Colonic mucosa (tissue), 4 donors: ENCODE measurements around the gene SLC29A2. TPM values are rescaled to one million over a fixed set of nuclear protein-coding genes. Genes with fewer than 3 reads are reported as not detected.

Source experiments
- DNase-seq: peaks from one replicate; pipeline ENCODE4 v3.0.0-alpha.2; 2020
- H3K27ac ChIP-seq: fragments of 200-600 bp; one replicate; pipeline ENCODE4 v1.8.0; 2021
- H3K27me3 ChIP-seq: fragments of 200-600 bp; one replicate; pipeline ENCODE4 v1.8.0; 2021
- H3K36me3 ChIP-seq: fragments of 200-600 bp; one replicate; pipeline ENCODE4 v1.8.0; 2021
- H3K4me1 ChIP-seq: fragments of 200-600 bp; one replicate; pipeline ENCODE4 v1.8.0; 2021; ENCODE audit warnings: mild to moderate bottlenecking
- H3K4me3 ChIP-seq: fragments of 200-600 bp; one replicate; pipeline ENCODE4 v1.8.0; 2021
- H3K9ac ChIP-seq, 2 donors: one replicate each; pipeline ENCODE4 v1.7.0; 2013; ENCODE audit warnings: control low read depth in 2 of 2, low read depth in 2 of 2, low read length in 2 of 2
- H3K9me3 ChIP-seq: fragments of 200-600 bp; one replicate; pipeline ENCODE4 v1.8.0; 2021
- intact Hi-C: fragments of 100-400 bp; cut with DNase I; formaldehyde crosslinking; loops from one replicate; pipeline ENCODE4 v1.14.1; 2022
- total RNA-seq, 2 donors: library from RNA; stranded (reverse); fragmentation: NEBNext Ultra II Directional in 1 of 2; extraction: Animal tissue kit (Norgen Biotek cat#: 25700) in 1 of 2; gene quantifications; one replicate each; pipeline ENCODE4 v1.2.1, GENCODE V29; 2021
- TF ChIP-seq, protein P1 (sequence below): fragments of 200-600 bp; IDR thresholded peaks from one replicate; pipeline ENCODE4 v1.8.0; 2022; ENCODE audit warnings: antibody characterized with exemption, mild to moderate bottlenecking
- donor health status: healthy.
- donor health status: DM: no; HTN: no; CAD: no.
- donor health status: DM: no; HTN: no; CAD: no.

Gene SLC29A2
- total RNA-seq, 2 donors from 2014 or later, result 20.2 to 28.3 TPM

DNA sequence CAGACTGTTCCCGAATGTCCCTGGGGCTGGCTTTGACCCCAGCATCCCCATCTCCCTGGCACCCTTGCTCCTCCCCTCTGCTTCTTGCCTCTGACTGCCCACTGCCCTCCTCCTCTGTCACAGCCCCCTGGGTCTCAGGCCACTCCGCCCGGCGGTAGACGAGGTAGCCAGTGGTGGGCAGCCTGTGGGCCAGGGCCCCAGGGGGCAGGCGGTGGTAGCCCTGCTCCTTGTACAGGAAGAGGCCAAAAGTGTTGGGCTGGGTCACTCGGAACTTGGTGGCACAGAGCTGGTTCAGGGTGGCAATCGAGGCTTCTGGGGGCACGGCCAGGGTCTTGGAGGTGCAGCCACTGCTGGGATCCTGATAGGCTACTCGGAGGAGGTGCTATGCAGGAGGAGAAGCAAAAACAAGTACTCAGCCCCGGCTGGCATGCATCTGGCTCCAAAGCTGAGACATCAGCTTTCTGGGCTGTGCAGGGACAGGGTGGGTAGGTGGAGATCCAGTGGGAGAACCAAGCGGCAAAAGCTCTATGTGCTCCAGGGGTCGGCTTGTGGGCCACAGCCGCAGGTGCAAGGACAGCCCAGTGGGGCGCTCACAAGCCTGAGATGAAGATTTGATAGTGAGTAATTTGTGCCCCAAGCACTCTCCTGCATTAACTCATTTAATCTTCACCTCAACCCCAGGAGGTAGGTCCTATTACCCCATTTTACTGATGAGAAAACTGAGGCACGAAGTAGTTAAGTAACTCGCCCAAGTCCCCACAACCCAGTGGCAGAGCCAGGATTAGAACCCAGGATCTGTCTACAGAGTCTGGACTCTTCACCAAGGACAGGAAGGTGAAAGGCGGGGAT is 39.0 kb downstream of the SLC29A2 start:
- no peaks in the 10 kb centered on the region for H3K36me3 ChIP-seq
- no peak overlapping the region for H3K9ac ChIP-seq
- peaks cover 24% of the 10 kb centered on the region for H3K4me1 ChIP-seq
- no peak overlapping the region for H3K27ac ChIP-seq
- H3K9me3 ChIP-seq, result no peaks in the 10 kb centered on the region
- no peak for DNase-seq
- no peak overlapping the region for H3K4me3 ChIP-seq
- intact Hi-C loops, result no loop called here
- TF ChIP-seq, protein P1, sequence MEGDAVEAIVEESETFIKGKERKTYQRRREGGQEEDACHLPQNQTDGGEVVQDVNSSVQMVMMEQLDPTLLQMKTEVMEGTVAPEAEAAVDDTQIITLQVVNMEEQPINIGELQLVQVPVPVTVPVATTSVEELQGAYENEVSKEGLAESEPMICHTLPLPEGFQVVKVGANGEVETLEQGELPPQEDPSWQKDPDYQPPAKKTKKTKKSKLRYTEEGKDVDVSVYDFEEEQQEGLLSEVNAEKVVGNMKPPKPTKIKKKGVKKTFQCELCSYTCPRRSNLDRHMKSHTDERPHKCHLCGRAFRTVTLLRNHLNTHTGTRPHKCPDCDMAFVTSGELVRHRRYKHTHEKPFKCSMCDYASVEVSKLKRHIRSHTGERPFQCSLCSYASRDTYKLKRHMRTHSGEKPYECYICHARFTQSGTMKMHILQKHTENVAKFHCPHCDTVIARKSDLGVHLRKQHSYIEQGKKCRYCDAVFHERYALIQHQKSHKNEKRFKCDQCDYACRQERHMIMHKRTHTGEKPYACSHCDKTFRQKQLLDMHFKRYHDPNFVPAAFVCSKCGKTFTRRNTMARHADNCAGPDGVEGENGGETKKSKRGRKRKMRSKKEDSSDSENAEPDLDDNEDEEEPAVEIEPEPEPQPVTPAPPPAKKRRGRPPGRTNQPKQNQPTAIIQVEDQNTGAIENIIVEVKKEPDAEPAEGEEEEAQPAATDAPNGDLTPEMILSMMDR, result no peak
- no peaks in the 10 kb centered on the region for H3K27me3 ChIP-seq

DNA sequence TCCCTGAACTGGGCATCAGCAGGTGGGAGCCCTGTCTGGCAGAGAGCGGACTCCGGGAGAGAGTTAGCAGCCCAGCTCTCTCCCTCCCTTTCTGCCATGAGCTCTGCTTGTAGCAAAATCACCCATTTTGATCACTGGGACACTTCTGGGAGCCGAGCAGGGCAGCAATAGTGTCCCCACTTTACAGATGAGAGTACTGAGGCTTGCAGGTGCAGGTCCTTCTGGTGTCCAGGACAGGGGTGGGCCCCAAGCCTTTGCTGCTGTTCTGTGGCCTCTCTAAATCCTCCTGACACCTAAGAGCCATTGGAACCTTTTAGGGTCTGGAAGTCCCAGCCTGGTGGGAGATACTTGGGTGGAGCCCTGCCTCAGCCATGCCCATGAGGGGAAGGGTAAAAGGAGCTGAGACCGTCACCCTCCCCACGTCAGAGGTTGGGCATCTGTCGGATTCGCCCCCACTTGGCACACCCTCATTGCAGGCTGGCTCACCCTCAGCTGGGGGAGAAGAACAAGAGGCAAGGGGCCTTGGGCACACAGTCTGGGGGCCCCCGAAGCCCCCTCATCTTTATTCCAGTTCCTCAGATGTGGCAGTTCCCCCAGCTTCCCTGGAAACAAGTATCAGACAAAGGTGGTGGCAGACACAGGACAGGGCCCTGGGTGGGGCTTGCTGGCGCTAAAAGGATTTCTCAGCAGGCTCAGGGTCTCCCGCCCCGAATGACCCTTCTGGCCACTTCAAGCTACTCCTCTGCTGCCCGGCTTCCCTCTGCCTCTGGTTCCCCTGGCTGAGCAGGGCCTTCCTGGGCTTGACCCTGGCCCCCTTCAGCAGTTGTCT is 39.8 kb downstream of the SLC29A2 start:
- no peak for DNase-seq
- no peak overlapping the region for H3K27ac ChIP-seq
- H3K4me1 ChIP-seq, result peaks cover 23% of the 10 kb centered on the region
- TF ChIP-seq, protein P1, result no peak
- H3K4me3 ChIP-seq, result no peak overlapping the region
- no peaks in the 10 kb centered on the region for H3K36me3 ChIP-seq
- intact Hi-C loops, result no loop called here
- H3K27me3 ChIP-seq, result no peaks in the 10 kb centered on the region
- no peaks in the 10 kb centered on the region for H3K9me3 ChIP-seq
- H3K9ac ChIP-seq, result no peak overlapping the region

DNA sequence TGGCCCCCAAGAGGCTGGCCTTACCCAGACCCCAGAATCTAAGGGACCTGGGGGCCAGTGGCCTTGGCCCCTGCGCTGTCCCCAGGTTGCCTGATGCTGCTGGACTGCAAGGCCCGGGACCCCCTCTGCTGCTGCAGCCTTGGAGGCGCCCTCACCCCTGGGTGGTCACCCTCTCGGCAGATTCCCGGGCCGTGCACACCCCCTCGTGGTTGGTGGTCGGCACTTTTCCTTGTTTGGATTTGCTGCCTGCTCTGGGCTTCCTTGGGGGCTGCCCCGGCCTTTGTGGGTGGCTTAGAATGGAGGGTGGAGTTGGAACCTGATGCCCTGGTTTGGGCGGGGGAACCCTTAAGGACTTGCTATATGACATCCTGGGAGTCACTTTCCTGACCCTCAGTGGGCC is 40.6 kb downstream of the SLC29A2 start:
- H3K9ac ChIP-seq, result no peak overlapping the region
- no peaks in the 10 kb centered on the region for H3K27me3 ChIP-seq
- no peaks in the 10 kb centered on the region for H3K9me3 ChIP-seq
- H3K4me3 ChIP-seq, result no peak overlapping the region
- H3K27ac ChIP-seq, result no peak overlapping the region
- no peaks in the 10 kb centered on the region for H3K36me3 ChIP-seq
- no peak for DNase-seq
- H3K4me1 ChIP-seq, result peaks cover 21% of the 10 kb centered on the region
- intact Hi-C loops, result no loop called here
- TF ChIP-seq, protein P1, result no peak

DNA sequence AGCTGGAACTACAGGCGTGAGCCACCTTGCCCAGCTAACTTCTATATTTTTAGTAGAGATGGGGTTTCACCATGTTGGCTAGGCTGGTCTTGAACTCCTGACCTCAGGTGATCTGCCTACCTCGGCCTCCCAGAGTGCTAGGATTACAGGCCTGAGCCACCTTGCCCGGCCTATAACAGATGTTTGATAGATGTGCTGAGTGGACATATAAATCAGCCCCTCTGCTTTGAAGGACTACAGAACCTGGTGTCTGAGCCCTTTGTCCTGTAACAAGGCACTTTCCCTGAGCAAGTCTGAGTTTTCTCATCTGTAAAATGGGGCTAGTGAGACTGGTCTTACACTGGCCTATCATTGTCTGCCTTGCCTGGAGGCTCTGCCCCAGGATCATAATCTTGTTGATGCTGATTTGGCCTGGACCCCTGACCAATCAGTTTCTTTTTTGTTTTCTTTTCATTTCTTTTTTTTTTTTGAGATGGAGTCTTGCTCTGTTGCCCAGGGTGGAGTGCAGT is 42.3 kb downstream of the SLC29A2 start:
- DNase-seq, result no peak
- H3K27me3 ChIP-seq, result no peaks in the 10 kb centered on the region
- TF ChIP-seq, protein P1, result no peak
- H3K9me3 ChIP-seq, result no peaks in the 10 kb centered on the region
- H3K4me1 ChIP-seq, result peaks cover 14% of the 10 kb centered on the region
- H3K4me3 ChIP-seq, result no peak overlapping the region
- no peak overlapping the region for H3K27ac ChIP-seq
- H3K36me3 ChIP-seq, result no peaks in the 10 kb centered on the region
- intact Hi-C loops, result loop anchor here (5.0 kb wide), 1 partner anchor 58 kb away; no protein-coding TSS in a partner anchor
- no peak overlapping the region for H3K9ac ChIP-seq
